Endothelial cell of umbilical vein (primary cell): Measurements from ENCODE around the gene GRID1. TPM values are rescaled to one million over a fixed set of nuclear protein-coding genes. Genes with fewer than 3 reads are reported as not detected.

Experiments used
- BruUV-seq: library from RNA; stranded (reverse); fragments of 400-500 nt; replicated peaks from 2 replicates; lab custom pipeline; 2021; lab: Mats Ljungman, UMichigan
- CTCF ChIA-PET: fragments of 300-600, 350-600 bp; sonication (Branson Sonifier 250); formaldehyde crosslinking; loops from one replicate; lab custom pipeline; 2021; ENCODE audit warnings: antibody characterized with exemption, inconsistent platforms; lab: Charles Lee
- POLR2A ChIA-PET: fragments of 300-600, 350-600 bp; sonication (Branson Sonifier 250); formaldehyde crosslinking; loops from one replicate; lab custom pipeline; 2021; ENCODE audit warnings: antibody characterized with exemption, inconsistent platforms; lab: Charles Lee
- DNase-seq: peaks from one replicate; pipeline ENCODE4 v3.0.0-alpha.2; 2011; ENCODE audit warnings: low read depth, low spot score
- FAIRE-seq: peaks from 2 replicates; lab custom pipeline; 2011; peaks lifted over from hg19 to GRCh38; lab: Jason Lieb, UNC
- H2AFZ ChIP-seq: 2 replicates; pipeline ENCODE4 v1.6.0; 2012; ENCODE audit warnings: low read depth, low read length, control low read depth, inconsistent platforms
- H3K27ac ChIP-seq: 2 replicates; pipeline ENCODE4 v1.5.1; 2011; ENCODE audit warnings: low read depth, mild to moderate bottlenecking, control low read depth, low read length, moderate library complexity; ENCODE audit not compliant: insufficient read depth
- H3K27me3 ChIP-seq, 2 experiments: 2 replicates each; pipeline versions ENCODE4 v1.6.0 to v1.6.1; 2011; ENCODE audit warnings: low read length in 2 of 2, mixed read lengths in 1 of 2; ENCODE audit not compliant: control insufficient read depth in 2 of 2, insufficient read depth in 2 of 2
- H3K36me3 ChIP-seq, 2 experiments: 2 replicates in 1 of 2; 3 replicates in 1 of 2; pipeline ENCODE4 v1.5.1; 2011; ENCODE audit warnings: low read length in 2 of 2, mild to moderate bottlenecking in 1 of 2, moderate library complexity in 1 of 2; ENCODE audit not compliant: control insufficient read depth in 2 of 2, insufficient read depth in 2 of 2; ENCODE audit errors: extremely low read depth in 1 of 2
- H3K4me1 ChIP-seq: 3 replicates; pipeline ENCODE4 v1.5.1; 2011; ENCODE audit warnings: mild to moderate bottlenecking, low read length; ENCODE audit not compliant: control insufficient read depth, insufficient read depth; ENCODE audit errors: extremely low read depth
- H3K4me2 ChIP-seq: 2 replicates; pipeline ENCODE4 v1.6.1; 2011; ENCODE audit warnings: low read length, control low read depth, mixed read lengths; ENCODE audit not compliant: insufficient read depth
- H3K4me3 ChIP-seq, 3 experiments: fragments of 200-600 bp in 1 of 3; sonication (generic), shearing (Covaris generic) in 1 of 3; replicated peaks in 1 of 3; 2 replicates each; pipeline ENCODE4 v1.5.1; 2011 to 2016; ENCODE audit warnings: control low read depth in 3 of 3, low read length in 3 of 3, mild to moderate bottlenecking in 2 of 3, inconsistent platforms in 1 of 3, low read depth in 1 of 3, moderate library complexity in 1 of 3; ENCODE audit not compliant: insufficient read depth in 1 of 3
- H3K79me2 ChIP-seq: 2 replicates; pipeline ENCODE4 v1.6.0; 2012; ENCODE audit warnings: low read length, inconsistent platforms; ENCODE audit not compliant: control insufficient read depth, insufficient read depth
- H3K9ac ChIP-seq: replicated peaks from 2 replicates; pipeline ENCODE3; 2011; ENCODE audit warnings: low read length, control low read depth; ENCODE audit not compliant: insufficient read depth; ENCODE audit errors: extremely low read depth
- H3K9me1 ChIP-seq: replicated peaks from 3 replicates; pipeline ENCODE4 v1.6.0; 2011; ENCODE audit warnings: mild to moderate bottlenecking, low read length; ENCODE audit not compliant: control insufficient read depth, insufficient read depth; ENCODE audit errors: extremely low read depth
- H3K9me3 ChIP-seq: replicated peaks from 2 replicates; pipeline ENCODE4 v1.5.1; 2012; ENCODE audit warnings: low read length, inconsistent platforms; ENCODE audit not compliant: control insufficient read depth, insufficient read depth
- H4K20me1 ChIP-seq: replicated peaks from 2 replicates; pipeline ENCODE3; 2011; ENCODE audit warnings: mild to moderate bottlenecking, low read length; ENCODE audit not compliant: control insufficient read depth, insufficient read depth; ENCODE audit errors: extremely low read depth
- FOS ChIP-seq: IDR thresholded peaks from 2 replicates; pipeline ENCODE4 v1.6.1; 2011; ENCODE audit warnings: mild to moderate bottlenecking, low read length, moderate library complexity, borderline replicate concordance; ENCODE audit not compliant: insufficient read depth
- GATA2 ChIP-seq: IDR thresholded peaks from 2 replicates; pipeline ENCODE4 v1.7.0; 2011; ENCODE audit warnings: low read depth, mild to moderate bottlenecking, moderate library complexity, mixed read lengths, low read length; ENCODE audit not compliant: insufficient read length, insufficient read depth
- JUN ChIP-seq: IDR thresholded peaks from 2 replicates; pipeline ENCODE4 v1.6.1; 2011; ENCODE audit warnings: borderline replicate concordance, low read depth; ENCODE audit not compliant: insufficient read length, insufficient read depth
- MYC ChIP-seq: IDR thresholded peaks from one replicate; pipeline ENCODE4 v1.6.1; 2011; ENCODE audit warnings: mild to moderate bottlenecking, low read depth, low read length
- POLR2A ChIP-seq: IDR thresholded peaks from 2 replicates; pipeline ENCODE4 v1.6.1; 2012; ENCODE audit warnings: low read depth, mild to moderate bottlenecking, control low read depth, low read length
- POLR2AphosphoS5 ChIP-seq: IDR thresholded peaks from 2 replicates; pipeline ENCODE4 v1.6.1; 2012; ENCODE audit warnings: low read depth, mild to moderate bottlenecking, control low read depth, low read length, moderate library complexity; ENCODE audit not compliant: insufficient read depth
- dilution Hi-C: fragments of 300-500 bp; cut with MboI; formaldehyde crosslinking; loops from one replicate; pipeline ENCODE4 v1.15.0; 2019; ENCODE audit warnings: low sequenced_read_pairs; ENCODE audit not compliant: extremely low pct_ligation_motif_present
- intact Hi-C: fragments of 100-400 bp; cut with micrococcal nuclease; formaldehyde crosslinking; loops from one replicate; pipeline ENCODE4 v1.10.0; 2022
- polyA plus RNA-seq, 4 experiments: library from polyadenylated mRNA; depleted of rRNA in 3 of 4; stranded (reverse) in 3 of 4; unstranded in 1 of 4; fragments of >200 nt; gene quantifications; 2 replicates each; pipeline versions ENCODE4 v1.2.1 to v1.2.3, GENCODE V29; 2011 to 2012; ENCODE audit warnings: missing spikeins in 1 of 4
- total RNA-seq: library from RNA; stranded (reverse); gene quantifications from 2 replicates; pipeline ENCODE4 v1.2.3, GENCODE V29; 2021

Gene GRID1
- total and polyA plus RNA-seq, 2 donors (not counting 3 experiments of a cell fraction or from before 2014, with no cell fraction given), result not detected

DNA sequence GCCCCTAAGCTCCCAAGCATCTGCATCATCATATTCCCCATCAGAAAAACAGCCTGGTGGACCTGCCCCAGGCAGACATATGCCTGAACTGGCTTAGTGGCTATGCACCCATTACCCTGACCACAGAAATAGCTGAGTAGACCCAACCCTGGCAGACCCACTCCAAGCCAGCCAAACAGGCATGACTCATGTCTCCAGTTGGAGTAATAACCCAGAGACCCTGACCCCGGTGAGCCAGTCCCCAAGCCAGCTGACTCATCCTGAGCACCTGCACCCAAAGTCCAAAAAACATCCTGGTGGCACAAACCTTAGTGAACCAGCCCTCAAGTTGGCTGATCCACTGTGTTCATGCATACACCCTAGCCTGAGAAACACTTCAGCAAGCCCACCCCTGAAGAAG is 555.9 kb downstream of the GRID1 start:
- dilution Hi-C loops, result no loop called here
- BruUV-seq, result no TSS peak

DNA sequence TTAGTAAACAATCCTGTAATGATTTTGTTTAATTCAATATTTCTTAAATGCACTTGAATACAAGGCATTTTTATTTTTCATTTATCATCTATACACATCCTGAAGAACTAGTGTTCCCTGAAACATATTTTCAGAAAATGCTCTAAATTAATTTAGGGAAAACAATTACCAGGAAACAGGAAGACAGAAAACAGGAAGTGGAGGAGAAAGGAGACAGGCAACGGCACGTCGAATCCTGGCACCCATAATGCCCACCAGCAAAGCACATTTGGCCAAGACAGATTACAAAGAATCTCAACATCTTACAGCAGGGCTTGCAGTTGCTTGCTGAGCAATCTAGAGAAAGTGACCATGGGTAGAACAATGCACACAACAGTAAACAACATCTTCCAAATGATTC is 571.1 kb downstream of the GRID1 start:
- TF ChIP-seq FOS (no peak), POLR2A (no peak), POLR2AphosphoS5 (no peak), MYC (no peak), GATA2 (no peak)
- POLR2A ChIA-PET, result no interaction called here
- Histone ChIP-seq H2AFZ (no peak overlapping the region), H3K36me3 (no peaks in the 10 kb centered on the region), H3K9me1 (no peaks in the 10 kb centered on the region), H3K9me3 (no peaks in the 10 kb centered on the region), H3K9ac (no peak overlapping the region), H3K27me3 (no peaks in the 10 kb centered on the region), H3K4me3 (no peak overlapping the region), H3K27ac (no peak overlapping the region), H4K20me1 (no peaks in the 10 kb centered on the region), H3K79me2 (no peaks in the 10 kb centered on the region), H3K4me2 (no peak overlapping the region), H3K4me1 (no peaks in the 10 kb centered on the region)
- intact Hi-C loops (no loop called here), dilution Hi-C loops (no loop called here)
- no TSS peak for BruUV-seq
- DNase-seq, result no peak
- CTCF ChIA-PET, result no interaction called here
- FAIRE-seq, result no peak

More for the DNA sequence above, 555.9 kb downstream of the GRID1 start:
- no peaks in the 10 kb centered on the region for H3K9me1 ChIP-seq
- CTCF ChIA-PET, result no interaction called here
- no peaks in the 10 kb centered on the region for H3K4me1 ChIP-seq
- H3K9ac ChIP-seq, result no peak overlapping the region
- no peaks in the 10 kb centered on the region for H3K27me3 ChIP-seq
- no peaks in the 10 kb centered on the region for H3K9me3 ChIP-seq
- H3K4me2 ChIP-seq, result no peak overlapping the region
- POLR2A ChIA-PET, result no interaction called here
- intact Hi-C loops, result no loop called here
- no peak overlapping the region for H3K27ac ChIP-seq
- H3K79me2 ChIP-seq, result no peaks in the 10 kb centered on the region
- no peaks in the 10 kb centered on the region for H4K20me1 ChIP-seq
- H2AFZ ChIP-seq, result no peak overlapping the region
- no peak overlapping the region for H3K4me3 ChIP-seq
- DNase-seq, result no peak
- H3K36me3 ChIP-seq, result no peaks in the 10 kb centered on the region
- no peak for TF ChIP-seq JUN
- no peak for FAIRE-seq
